CD4-positive, alpha-beta T cell treated with Interleukin-6 at 100 ng/mL for 8 hours (primary cell): ENCODE measurements around the gene MLC1.

ENCODE experiments used
- DNase-seq: peaks from one replicate; pipeline ENCODE4 v3.0.0-alpha.2; 2020; ENCODE audit warnings: mixed read lengths, low spot score

The MLC1 gene

GRCh38 chr22:50058061-50058905, 26.9 kb downstream of the MLC1 start, which contains the start of gene TTLL8:
Gene TTLL8 (minus strand): TSS chr22:50058298.
- DNase-seq = no peak

GRCh38 chr22:50057278-50058060, 27.8 kb downstream of the MLC1 start:
- DNase-seq = no peak

- no peak for DNase-seq
Measured at GRCh38 chr22:50056214-50056972, 28.8 kb downstream of the MLC1 start.

- no peak for DNase-seq
Measured at GRCh38 chr22:50053861-50054260, 31.4 kb downstream of the MLC1 start.

- DNase-seq = no peak
Measured at GRCh38 chr22:50051930-50052329, 33.3 kb downstream of the MLC1 start.

GRCh38 chr22:50049299-50050195, 35.7 kb downstream of the MLC1 start:
- no peak for DNase-seq

GRCh38 chr22:50048836-50049235, 36.4 kb downstream of the MLC1 start:
- DNase-seq = no peak

- DNase-seq = no peak
Measured at GRCh38 chr22:50048061-50048765, 37.0 kb downstream of the MLC1 start.

GRCh38 chr22:50047346-50047745, 37.9 kb downstream of the MLC1 start:
- no peak for DNase-seq

GRCh38 chr22:50046481-50047245, 38.6 kb downstream of the MLC1 start:
- DNase-seq = no peak

- DNase-seq = no peak
Measured at GRCh38 chr22:50046019-50046415, 39.2 kb downstream of the MLC1 start.

GRCh38 chr22:50045211-50046018, 39.8 kb downstream of the MLC1 start:
- DNase-seq = no peak

- DNase-seq = no peak
Measured at GRCh38 chr22:50044485-50045118, 40.6 kb downstream of the MLC1 start.

- no peak for DNase-seq
Measured at GRCh38 chr22:50041361-50042065, 43.7 kb downstream of the MLC1 start.

- no peak for DNase-seq
Measured at GRCh38 chr22:50040717-50041116, 44.5 kb downstream of the MLC1 start.

GRCh38 chr22:50039669-50040443, 45.4 kb downstream of the MLC1 start:
- DNase-seq = no peak
